Peyer's patch (tissue), 4 donors: Measurements from ENCODE around the gene TRIM46. TPM values are rescaled to one million over a fixed set of nuclear protein-coding genes. Genes with fewer than 3 reads are reported as not detected.

Source experiments
- DNase-seq, 3 donors: peaks; one replicate each; pipeline ENCODE4 v3.0.0-alpha.2; 2017 to 2019
- H3K27ac ChIP-seq, 4 donors: fragments of 200-600 bp; sonication (generic); one replicate each; pipeline ENCODE4 v1.5.1; 2016 to 2019
- H3K27me3 ChIP-seq, 2 donors: fragments of 200-600 bp; sonication (generic); one replicate each; pipeline ENCODE4 v1.5.1; 2019
- H3K36me3 ChIP-seq, 3 donors: fragments of 200-600 bp; sonication (generic); one replicate each; pipeline ENCODE4 v1.5.1; 2016 to 2019
- H3K4me1 ChIP-seq, 4 donors: fragments of 200-600 bp; sonication (generic); one replicate each; pipeline ENCODE4 v1.5.1; 2016 to 2019
- H3K4me3 ChIP-seq, 4 donors: fragments of 200-600 bp; sonication (generic); 1 replicate in 3 of 4; 2 replicates in 1 of 4; pipeline ENCODE4 v1.5.1; 2016 to 2019; ENCODE audit warnings: mild to moderate bottlenecking in 1 of 4
- H3K9me3 ChIP-seq, 4 donors: fragments of 200-600 bp; sonication (generic); one replicate each; pipeline ENCODE4 v1.5.1; 2016 to 2019; ENCODE audit warnings: mild to moderate bottlenecking in 1 of 4
- CTCF ChIP-seq, 6 experiments: fragments of 450-650 bp in 4 of 6; fragments of 200-600 bp in 2 of 6; sonication (generic) in 1 of 6; IDR thresholded peaks; one replicate each; pipeline ENCODE4 v1.5.1; 2017 to 2019; ENCODE audit warnings: antibody characterized with exemption in 6 of 6, mild to moderate bottlenecking in 3 of 6, moderate library complexity in 1 of 6
- POLR2A ChIP-seq, 2 donors: fragments of 450-650 bp; IDR thresholded peaks; one replicate each; pipeline ENCODE4 v1.5.1; 2017; ENCODE audit warnings: antibody characterized with exemption in 2 of 2, mild to moderate bottlenecking in 2 of 2, moderate library complexity in 2 of 2
- total RNA-seq, 4 donors: library from RNA; depleted of rRNA; stranded (reverse); fragments of >200 nt; gene quantifications; one replicate each; pipeline ENCODE4 v1.1.0, GENCODE V29; 2016

The TRIM46 gene
- total RNA-seq, 4 donors from 2014 or later: not detected

GRCh38 chr1:155196893-155197638, 23.4 kb downstream of the TRIM46 start:
- no peak overlapping the region for H3K4me3 ChIP-seq
- TF ChIP-seq CTCF (IDR thresholded peaks at IDR 0.05) (no peak), POLR2A (IDR thresholded peaks at IDR 0.05) (no peak)
- no peaks in the 10 kb centered on the region for H3K27me3 ChIP-seq
- peak in 1 of 3 donors; percentile 45 for DNase-seq
- peaks cover 6 to 28% (median 18%) of the 10 kb centered on the region in 4 donors for H3K4me1 ChIP-seq
- no peak overlapping the region for H3K27ac ChIP-seq
- no peaks in the 10 kb centered on the region for H3K9me3 ChIP-seq
- no peaks in the 10 kb centered on the region for H3K36me3 ChIP-seq

GRCh38 chr1:155197901-155198546, 24.4 kb downstream of the TRIM46 start:
- H3K4me1 ChIP-seq: peaks cover 6 to 19% (median 12%) of the 10 kb centered on the region in 4 donors
- no peaks in the 10 kb centered on the region for H3K27me3 ChIP-seq
- TF ChIP-seq POLR2A (IDR thresholded peaks at IDR 0.05) (no peak), CTCF (IDR thresholded peaks at IDR 0.05) (no peak)
- H3K9me3 ChIP-seq: no peaks in the 10 kb centered on the region
- no peak for DNase-seq
- H3K36me3 ChIP-seq: no peaks in the 10 kb centered on the region
- H3K27ac ChIP-seq: no peak overlapping the region
- no peak overlapping the region for H3K4me3 ChIP-seq

GRCh38 chr1:155198547-155198906, 24.9 kb downstream of the TRIM46 start:
- Histone ChIP-seq H3K27me3 (no peaks in the 10 kb centered on the region), H3K9me3 (no peaks in the 10 kb centered on the region), H3K4me3 (no peak overlapping the region), H3K4me1 (peaks cover 6 to 16% (median 8%) of the 10 kb centered on the region in 4 donors), H3K27ac (no peak overlapping the region), H3K36me3 (no peaks in the 10 kb centered on the region)
- DNase-seq: no peak
- TF ChIP-seq POLR2A (IDR thresholded peaks at IDR 0.05) (no peak), CTCF (IDR thresholded peaks at IDR 0.05) (no peak)

GRCh38 chr1:155199792-155200191, 26.1 kb downstream of the TRIM46 start:
- Histone ChIP-seq H3K4me3 (no peak overlapping the region), H3K4me1 (peaks cover 0 to 5% (median 0%) of the 10 kb centered on the region in 4 donors), H3K27me3 (no peaks in the 10 kb centered on the region), H3K27ac (no peak overlapping the region), H3K36me3 (no peaks in the 10 kb centered on the region), H3K9me3 (no peaks in the 10 kb centered on the region)
- no peak for DNase-seq
- TF ChIP-seq POLR2A (IDR thresholded peaks at IDR 0.05) (no peak), CTCF (IDR thresholded peaks at IDR 0.05) (no peak)

GRCh38 chr1:155200920-155201319, 27.3 kb downstream of the TRIM46 start:
- DNase-seq: no peak
- Histone ChIP-seq H3K9me3 (no peaks in the 10 kb centered on the region), H3K27ac (no peak overlapping the region), H3K4me3 (no peak overlapping the region), H3K4me1 (no peaks in the 10 kb centered on the region), H3K36me3 (no peaks in the 10 kb centered on the region), H3K27me3 (no peaks in the 10 kb centered on the region)
- no peak for TF ChIP-seq CTCF (IDR thresholded peaks at IDR 0.05)
- no peak for TF ChIP-seq POLR2A (IDR thresholded peaks at IDR 0.05)
